ENCODE measurements around the gene AKR7A2.

AKR7A2 gene

GRCh38 chr1:19254416-19254815 lies 57.5 kb downstream of the AKR7A2 start:
- no peak for TF ChIP-seq POLR2AphosphoS5 (IDR thresholded peaks at IDR 0.05; ENCODE audit: low read depth, low read length)
- no peak for TF ChIP-seq REST (IDR thresholded peaks at IDR 0.05; ENCODE audit: insufficient read depth in 1 of 2, low read depth in 2 of 2, low read length in 2 of 2)
- no peak for TF ChIP-seq SIN3A (IDR thresholded peaks at IDR 0.05; ENCODE audit: borderline replicate concordance, insufficient read depth, low read length)
- TF ChIP-seq FOXP2 (optimal IDR thresholded peaks at IDR 0.05; ENCODE audit: borderline replicate concordance, extremely low read depth, extremely low read length, insufficient read depth) = no peak
- no peak for TF ChIP-seq TAF1 (IDR thresholded peaks at IDR 0.05; ENCODE audit: borderline replicate concordance, insufficient read depth, low read length)
